GM18511 (cell line): ENCODE data around the gene FAM107B.

Experiments used
- ATAC-seq: cut with Tn5 transposase; IDR thresholded peaks from one replicate; pipeline ENCODE4 v1.9.1; 2021; ENCODE audit warnings: mild to moderate bottlenecking, moderate library complexity; ENCODE audit not compliant: unreplicated experiment

Gene FAM107B

DNA sequence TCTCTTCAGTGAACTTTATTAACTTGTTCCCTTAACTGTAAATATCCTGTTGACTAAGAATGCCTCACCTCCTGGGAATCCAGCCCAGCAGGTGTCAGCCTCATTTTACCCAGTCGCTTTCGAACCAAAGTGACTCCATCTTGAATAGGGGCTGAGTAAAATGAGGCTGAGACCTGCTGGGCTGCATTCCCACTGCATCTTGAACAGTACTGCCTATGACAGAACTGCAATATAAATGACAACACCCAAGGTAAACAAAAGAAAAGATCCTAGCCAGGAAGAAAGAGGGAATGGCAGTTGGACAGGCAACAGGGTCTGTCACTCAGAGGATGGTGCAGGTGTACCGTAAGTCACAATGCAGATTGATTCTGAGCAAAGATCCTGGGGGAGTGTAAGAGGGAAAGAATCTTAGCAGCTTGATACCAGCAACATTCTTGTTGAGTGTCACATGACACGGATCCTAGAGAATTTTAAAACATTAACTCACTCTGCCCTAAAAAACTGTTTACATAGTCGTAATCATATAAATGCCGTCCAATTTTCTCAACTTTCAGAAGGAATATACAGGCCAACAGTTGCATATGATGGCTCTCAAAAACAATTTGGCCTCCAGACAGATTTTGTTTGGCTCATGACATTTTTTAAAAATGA is 4.4 kb upstream of the FAM107B start:
- ATAC-seq: no peak

DNA sequence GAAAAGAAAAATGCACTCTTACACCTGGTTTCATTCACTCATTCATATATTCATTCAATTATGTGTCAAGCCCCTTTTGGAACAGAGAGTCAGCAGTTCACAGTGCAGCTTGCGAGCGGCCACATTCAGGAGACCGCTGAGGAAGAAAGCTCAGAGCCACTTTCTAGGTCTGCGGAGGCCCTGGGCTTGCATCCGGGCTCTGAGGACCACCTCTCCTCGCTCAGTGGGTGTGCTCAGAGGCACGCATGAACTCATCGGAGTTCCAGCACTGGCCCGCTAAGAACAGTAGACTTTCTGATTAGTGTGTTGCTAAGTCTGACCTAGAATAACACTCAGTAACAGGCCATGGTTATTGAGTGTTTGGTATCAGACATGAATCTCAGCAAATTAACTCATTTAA is 1.8 kb upstream of the FAM107B start:
- no peak for ATAC-seq

DNA sequence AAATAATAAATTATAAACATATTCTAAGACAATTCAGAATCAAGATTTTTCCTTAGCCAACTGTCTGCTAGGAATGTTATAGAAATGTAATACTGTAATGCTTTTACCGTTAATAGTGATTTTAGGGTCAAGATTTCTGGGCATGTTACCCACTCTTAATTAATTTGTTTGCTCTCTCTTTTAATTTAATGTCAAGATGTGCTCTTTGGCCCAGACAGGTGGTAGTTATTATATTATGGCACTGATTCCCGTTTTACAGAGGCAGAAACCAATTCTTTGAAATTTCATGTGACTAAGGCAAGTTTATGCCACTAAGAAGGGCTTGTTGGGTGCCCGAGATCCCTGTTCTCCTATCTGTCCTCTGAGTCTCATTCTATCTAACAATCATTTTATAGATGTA is 959 bp upstream of the FAM107B start:
- ATAC-seq: no peak

DNA sequence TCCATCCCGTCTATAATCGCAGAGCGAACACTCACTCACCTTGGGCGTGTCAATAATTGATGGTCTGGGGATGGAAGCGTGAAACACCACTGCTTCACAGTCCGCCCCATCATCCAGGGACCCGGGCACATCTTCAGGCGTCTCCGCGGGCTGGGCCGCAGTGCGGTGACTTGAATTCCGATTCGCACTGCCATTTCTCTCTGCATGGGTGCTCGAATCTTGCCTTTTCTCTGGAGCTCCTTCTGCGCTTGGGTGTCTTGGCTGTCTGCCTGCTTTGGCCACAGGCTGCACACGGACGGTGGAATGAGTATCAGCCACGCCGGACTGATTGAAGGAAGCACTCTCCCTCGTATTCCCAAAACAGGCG is 500 bp downstream of the FAM107B start:
- no peak for ATAC-seq

DNA sequence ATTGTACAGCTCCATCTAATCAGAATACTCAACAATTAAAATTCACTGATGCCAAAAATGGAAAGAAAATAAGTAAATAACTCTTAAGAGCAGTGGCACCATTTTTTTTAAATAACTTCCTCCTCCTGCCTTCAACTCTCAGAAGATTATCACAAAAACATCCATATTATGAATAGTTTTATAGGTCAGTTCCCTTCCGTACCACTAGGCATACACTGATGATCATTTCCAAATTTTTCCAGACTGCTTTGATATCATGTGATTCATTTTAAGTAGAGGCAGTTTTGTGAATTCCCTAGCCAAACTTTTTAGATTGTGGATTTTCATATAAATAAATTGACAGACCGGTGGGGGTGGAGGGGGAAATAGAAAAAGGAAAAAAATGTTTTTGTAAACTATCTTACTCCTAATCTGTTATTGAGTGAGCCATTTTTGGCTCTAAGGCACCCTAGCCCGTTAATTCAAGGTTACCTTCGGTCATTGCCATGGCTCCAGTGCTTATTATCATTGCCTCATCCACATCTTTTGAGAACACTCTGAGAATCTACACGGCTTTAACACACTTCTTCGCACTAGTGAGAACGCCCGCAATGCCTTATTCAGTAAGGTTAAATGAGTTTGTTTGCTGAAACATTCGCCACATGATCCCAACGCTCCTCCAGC is 1.0 kb downstream of the FAM107B start:
- ATAC-seq: no peak

DNA sequence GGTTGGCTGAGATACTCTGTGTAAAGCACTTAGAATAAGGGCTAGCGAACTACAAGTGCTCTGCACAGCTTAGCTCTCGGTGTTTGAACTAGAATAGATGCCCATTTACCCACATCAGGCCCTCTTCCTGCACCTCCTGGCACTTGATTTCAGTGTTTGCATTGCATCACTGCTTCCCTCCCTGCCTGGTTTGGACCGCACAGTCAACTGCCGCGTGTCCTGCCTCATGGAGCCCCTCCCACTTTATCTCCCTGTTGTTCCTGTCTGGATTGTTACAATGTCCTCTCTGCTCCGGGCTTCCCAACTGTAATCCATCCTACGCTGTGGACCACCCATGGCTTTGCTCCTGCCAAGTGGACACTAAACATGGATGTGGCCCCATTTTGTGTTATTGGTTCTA is 2.3 kb downstream of the FAM107B start:
- no peak for ATAC-seq

DNA sequence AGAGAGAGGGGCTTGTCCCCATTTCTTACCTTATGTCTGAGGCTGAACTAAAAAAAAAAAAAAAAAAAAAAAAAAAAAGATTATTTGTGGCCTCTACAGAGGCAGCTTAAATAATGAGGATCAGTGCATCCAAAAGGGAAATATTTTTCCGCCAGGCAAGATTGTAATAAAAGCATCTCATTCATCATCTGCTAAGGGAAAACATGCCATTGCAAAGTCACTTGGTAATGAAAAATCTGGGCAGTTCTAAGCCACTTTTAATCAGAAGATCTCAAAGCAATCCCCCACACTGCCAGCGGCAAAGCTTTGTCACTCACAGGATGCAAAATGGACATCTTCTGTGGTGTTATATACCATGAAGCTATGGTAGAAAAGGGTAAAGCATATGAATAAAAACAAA is 3.8 kb downstream of the FAM107B start:
- no peak for ATAC-seq

DNA sequence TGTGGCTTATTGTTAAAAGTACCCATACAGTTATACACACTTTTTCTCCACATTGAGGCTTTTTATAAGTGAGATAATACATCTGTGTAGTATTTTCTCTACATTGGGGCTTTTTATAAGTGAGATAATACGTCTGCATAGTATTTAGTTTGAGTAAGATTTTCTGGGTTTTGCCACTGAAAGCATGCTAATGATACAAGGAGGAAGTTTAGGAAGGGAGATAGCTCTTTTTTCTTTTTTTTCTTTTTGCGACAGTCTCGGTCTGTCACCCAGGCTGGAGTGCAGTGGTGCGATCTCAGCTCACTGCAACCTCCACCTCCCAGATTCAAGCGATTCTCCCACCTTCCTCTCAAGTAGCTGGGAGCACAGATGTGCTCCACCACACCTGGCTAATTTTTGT is 13.3 kb downstream of the FAM107B start:
- no peak for ATAC-seq

DNA sequence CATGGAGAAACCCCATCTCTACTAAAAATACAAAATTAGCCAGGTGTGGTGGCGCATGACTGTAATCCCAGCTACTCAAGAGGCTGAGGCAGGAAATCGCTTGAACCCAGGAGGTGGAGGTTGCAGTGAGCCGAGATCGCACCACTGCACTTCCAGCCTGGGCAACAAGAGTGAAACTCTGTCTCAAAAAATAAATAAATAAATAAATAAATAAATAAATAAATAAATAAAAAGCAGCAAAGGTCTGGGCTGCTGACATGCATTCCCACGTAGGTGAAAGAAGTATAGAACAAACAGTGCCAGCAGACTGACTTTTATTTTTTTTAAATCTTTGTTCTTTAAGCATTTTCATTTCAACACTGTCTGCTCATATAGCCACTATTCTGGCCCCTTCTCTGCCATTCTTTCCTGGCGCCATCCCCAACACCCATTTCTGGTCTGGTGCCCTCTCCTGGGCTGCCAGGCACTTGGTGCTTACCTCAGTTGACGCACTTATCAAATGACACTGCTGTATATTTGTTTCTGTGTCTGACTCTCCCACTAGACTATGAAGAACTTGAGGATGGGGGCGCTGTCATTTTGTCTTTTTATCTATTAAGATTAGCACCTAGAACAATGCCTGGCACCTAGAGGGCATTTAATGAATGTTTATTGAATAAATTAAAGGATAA is 15.6 kb downstream of the FAM107B start:
- no peak for ATAC-seq

DNA sequence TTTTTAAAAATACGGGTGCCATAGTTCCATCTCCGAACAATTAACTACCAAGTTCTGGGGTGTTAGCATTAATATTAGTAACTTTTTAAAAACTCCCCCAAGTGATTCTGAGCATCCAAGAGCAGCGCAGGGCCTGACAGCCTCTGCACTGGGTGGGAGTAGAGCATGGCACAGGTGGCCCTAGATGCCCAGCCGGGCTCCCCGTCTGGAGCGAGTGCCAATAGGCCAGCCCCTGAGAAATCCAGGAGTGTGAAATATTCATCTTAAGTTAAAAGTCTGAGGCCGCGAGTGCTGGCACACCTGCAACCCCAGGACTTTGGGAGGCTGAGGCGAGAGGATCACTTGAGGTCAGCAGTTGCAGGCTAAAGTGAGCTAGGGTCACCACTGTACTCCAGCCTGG is 16.2 kb downstream of the FAM107B start:
- no peak for ATAC-seq

DNA sequence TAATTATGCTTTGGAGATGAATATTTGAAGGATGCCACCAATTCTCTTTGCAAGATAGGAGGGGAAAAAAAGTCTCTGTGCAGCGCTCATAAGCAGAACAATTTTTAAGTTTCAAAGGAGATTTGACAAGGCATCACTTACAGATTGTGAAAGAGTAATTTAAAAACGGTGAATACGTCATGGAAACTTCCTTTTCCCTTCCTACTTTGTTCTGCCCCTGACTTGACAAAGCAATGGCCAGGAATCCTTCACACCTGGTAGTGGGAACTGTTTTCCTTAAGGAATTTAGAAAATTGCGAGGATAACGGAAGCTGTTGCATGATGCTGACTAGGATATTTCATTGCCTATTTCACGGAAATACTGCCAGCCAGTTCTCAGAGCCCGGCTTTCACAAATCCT is 16.7 kb downstream of the FAM107B start:
- no peak for ATAC-seq

DNA sequence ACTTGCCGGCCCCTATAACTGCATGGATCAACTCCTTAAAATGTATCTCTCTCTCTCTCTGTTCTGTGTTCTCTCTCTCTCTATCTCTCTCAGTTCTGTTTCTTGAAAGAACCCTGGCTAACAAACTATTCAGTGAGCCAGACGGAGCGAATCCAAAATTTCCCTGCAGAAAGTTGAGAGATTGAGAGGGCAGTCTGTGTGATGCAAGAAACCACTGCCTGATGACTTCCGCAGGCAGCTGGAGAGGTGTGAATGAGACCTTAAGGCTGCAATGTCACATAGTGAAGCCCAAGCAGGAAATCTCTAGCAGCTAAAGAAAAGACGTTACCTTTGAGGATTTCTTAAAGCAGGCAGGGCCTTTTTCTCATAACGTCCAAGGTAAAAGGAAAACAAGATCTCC is 17.3 kb downstream of the FAM107B start:
- ATAC-seq: no peak

DNA sequence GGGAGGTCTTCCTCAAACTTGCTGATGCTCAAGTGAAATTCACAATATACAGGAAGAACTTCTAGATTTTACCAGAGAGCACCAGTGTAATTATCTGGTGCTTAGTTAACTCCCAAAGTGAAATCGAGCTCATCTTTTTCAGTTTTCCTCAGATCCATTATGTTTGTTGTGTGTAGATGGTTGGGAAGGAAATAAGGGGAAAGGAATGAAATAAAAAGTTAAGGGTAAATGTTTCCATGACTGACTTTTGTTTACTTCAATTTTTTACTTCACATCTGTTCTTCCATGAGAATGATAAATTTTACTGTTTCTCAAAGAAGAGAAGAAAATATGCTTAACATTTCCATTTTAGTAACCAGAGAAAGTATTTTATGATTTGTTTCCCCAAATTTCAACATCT is 21.3 kb downstream of the FAM107B start:
- no peak for ATAC-seq

DNA sequence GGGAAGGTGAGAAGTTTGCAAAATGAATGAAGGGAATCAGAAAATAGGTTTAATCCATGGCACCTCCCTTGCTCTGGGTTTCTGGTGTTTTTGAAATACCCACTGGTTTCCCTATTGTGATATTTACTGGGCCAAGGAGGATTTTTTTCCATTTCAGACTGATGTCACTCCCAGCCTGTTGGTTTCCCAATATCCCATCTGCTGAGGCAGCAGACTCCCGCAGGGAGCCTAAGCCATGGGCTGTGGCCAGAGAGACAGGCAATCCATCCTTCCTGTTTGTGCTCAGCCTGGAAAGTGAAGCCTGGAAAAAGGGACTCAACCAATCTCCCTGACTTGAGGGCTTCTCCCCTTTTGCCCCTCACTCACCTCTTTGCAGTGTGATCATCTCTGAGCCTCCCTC is 22.8 kb downstream of the FAM107B start:
- peak; percentile 8 for ATAC-seq

DNA sequence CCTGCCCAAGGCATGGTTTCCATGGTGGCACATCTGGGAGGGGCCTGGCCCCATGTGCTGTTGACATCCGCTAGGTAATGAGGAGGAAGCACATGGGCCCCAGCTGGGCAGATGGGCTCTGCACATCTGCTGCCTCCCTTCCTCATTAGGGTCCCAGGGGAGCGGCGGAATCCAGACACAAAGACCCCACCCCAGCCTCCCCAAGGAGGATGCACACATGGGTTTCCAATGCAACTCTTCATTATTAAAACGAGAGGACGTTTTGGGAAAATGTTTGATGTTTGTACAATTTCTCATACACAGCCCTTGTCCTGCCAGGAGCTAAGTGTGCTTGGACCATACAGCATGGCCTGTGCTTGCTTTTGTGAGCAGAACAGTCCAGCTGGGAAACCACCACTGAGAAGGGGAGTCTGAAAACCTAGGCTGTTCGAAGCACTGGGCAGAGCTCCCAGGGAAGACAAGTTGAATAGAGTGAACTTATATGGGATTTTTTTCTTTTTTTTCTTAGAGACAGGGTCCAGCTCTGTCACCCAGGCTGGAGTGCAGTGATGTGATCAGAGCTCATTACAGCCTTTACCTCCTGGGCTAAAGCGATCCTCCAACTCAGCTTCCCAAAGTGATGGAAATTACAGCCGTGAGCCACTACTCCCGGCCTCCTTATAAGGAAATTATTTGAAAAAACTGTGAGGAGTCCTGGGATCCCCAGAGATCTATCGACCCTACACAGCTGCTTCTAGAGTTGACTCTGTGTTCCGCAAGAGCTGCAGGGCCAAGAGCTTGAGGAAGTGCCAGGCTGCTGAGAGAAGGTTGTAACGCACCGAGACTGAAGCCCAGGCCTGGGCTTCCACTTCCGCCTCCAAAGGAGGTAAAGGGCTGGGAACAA is 23.4 kb downstream of the FAM107B start:
- peak; percentile 84 for ATAC-seq

DNA sequence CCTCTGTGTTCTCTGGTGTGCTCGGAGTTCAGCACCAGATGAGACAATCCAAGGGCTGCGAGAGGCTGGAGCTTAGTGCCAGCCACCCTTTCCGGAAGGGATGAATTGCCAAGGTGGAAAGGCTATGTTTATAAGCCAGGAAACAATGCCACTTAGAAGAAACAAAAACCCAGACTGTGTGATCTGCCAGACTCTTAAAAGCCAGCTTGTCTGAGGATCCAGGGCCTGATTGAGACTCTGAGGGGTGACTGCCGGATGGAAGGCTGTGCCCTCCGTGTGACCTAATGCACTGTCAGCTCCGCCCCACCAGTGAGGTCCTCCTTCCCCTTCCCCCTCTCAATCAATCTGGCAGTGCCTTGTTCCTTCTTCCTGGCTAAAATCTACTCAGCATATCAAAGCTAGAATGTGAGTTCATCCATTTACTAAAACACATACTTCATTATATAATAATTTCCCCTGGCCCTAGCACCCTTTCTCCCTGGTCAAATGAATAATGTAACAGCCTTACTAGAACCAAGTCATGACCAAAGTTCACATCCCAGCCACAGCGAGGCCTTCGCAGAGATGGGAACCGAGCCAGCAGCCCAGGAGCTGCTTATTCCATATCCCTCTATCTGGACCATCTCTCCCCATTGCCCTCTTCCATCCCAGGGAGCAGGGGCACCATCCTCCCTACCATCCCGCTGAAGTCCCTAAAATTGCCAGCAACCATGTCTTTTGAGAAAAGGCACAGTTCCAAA is 25.5 kb downstream of the FAM107B start:
- no peak for ATAC-seq

DNA sequence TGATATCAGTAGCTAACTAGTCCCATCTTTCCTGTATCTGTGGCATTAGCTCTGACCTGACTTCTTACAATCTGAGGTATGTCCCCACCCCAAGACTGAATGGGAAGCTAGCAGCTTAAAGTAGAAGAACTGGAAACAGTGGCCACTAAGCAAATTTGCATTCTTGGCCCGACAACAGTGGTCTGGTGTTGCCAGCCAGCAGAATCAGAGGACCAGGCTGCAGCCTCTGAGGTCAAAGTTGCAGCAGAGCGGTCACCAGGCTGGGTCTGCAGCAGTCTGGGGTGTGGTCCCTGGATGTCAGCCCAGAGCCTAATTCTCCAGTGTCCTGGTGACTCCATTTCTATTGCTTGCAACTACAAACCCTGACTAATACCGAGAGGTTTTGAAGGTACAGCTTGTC is 26.3 kb downstream of the FAM107B start:
- ATAC-seq: no peak

DNA sequence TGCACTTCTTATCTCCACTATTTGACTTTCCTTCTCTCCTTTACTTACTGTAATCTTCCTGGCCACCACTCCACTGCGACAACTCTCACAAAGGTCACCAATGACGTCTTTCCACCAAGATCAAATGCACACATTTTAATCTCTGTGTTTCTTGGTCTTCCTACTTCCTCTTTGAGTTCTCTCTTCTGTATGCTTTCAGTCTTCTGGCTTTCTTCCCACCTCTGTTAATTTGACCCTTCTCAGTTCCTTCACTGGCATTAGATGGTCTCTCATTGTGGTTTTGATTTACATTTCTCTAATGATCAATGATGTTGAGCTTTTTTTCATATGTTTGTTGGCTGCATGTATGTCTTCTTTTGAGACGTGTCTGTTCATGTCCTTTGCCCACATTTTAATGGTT is 31.9 kb downstream of the FAM107B start:
- peak; percentile 89 for ATAC-seq

DNA sequence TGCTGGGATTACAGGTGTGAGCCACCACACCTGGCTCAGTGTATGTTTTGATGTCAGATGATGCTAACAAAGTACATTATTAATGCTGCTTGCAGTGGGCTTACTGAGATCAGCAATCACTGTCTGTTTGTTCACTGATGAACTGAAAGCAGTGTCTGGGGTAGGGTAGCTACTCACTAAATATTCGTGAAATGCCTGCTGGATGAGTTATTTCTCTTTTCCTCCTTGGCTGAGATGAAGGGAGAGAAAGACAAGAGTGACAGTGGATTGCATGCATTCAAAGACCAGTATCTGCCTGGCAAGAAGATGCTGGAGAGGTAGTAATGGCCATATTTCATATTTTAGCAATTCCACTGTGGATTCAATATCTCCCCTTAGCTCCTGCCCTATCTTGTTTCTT is 32.3 kb downstream of the FAM107B start:
- peak; percentile 17 for ATAC-seq

DNA sequence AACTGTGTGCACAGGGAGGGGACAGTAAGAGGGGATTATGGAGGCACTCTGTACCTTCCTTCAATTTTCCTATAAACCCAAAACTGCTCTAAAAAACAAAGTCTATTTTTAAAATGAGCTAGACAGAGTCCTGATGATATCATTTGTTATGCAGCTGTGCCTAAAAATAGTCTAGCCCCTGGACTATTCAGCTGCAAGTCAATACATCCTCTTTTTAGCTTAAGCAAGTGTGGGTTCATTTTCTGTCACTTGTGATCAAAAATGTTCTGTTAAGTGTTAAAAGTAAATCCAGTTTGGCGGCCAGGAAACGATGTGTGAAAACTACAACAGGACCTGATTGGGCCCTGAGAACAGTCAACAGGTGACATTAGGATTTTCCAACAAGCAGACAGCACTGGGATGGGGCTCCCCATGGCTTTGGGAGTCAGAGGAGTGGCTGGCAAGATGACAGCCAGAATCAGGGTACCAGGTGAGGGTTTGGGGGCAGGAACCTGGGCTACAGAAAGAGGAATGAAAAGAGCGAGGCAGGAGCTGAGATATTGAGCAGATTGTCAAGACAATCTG is 33.9 kb downstream of the FAM107B start:
- ATAC-seq: peak; percentile 58
